ENCODE results near the gene ZNF324. TPM values are rescaled to one million over a fixed set of nuclear protein-coding genes. Genes with fewer than 3 reads are reported as not detected.
A peak's percentile ranks its signal among the peaks of the same experiment; 100 is the strongest.
"Not testable (repeated sequence)": the region's sequence is repeated elsewhere in the genome, so short reads cannot be mapped to it uniquely, and the experiment has no call there.

ZNF324 gene
- total RNA-seq, 1 experiment from 2014 or later = 15.7 TPM

DNA sequence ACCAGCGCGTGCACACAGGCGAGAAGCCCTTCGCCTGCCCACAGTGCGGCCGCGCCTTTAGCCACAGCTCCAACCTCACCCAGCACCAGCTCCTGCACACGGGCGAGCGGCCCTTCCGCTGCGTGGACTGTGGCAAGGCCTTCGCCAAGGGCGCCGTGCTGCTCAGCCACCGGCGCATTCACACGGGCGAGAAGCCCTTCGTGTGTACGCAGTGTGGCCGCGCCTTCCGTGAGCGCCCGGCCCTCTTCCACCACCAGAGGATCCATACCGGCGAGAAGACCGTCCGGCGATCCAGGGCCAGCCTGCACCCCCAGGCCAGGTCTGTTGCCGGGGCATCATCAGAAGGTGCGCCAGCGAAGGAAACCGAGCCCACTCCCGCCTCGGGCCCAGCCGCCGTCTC is 4.9 kb downstream of the ZNF324 start:
- no peak for DNase-seq (ENCODE audit: low read depth)

- no peak for DNase-seq (ENCODE audit: low read depth)
Observed at GRCh38 chr19:58473775-58474174, 6.9 kb downstream of the ZNF324 start.

- peak; percentile 92 for DNase-seq (ENCODE audit: low read depth)
Observed at GRCh38 chr19:58474291-58474996, 7.6 kb downstream of the ZNF324 start.

DNA sequence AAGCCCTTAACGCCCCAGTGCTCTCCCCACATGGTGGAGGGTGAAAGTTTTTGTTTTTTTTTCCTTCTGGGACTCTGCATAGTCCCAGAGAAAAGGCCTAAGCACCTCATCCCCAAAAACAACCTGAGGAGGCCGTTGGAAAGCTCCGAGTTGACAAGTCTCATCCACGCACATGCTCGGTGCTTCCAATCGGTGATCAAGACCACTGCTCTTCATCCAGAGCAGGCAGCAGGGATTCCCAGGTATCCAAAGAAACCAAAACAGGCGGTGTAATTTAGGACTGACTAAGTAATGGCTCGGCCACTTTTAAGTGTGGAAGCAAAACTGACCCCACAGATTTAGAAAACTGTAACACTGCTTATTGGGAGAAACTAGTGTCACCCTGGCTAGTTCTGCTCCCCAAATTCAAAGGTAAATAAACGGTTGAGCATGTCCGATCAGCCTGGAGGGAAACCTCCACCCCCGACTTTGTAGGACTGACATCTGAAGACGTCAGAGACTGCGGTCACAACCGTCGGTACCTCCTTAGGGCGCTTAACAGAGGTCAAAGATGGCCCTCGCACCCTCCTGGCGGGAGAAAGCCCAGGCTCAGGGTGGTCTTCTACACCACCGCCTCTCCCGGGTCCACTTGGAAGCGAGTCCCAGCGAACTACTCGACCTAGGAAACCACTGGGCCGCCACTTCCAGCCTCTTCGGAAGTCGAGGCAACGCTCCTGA is 8.3 kb downstream of the ZNF324 start:
- no peak for DNase-seq (ENCODE audit: low read depth)

DNA sequence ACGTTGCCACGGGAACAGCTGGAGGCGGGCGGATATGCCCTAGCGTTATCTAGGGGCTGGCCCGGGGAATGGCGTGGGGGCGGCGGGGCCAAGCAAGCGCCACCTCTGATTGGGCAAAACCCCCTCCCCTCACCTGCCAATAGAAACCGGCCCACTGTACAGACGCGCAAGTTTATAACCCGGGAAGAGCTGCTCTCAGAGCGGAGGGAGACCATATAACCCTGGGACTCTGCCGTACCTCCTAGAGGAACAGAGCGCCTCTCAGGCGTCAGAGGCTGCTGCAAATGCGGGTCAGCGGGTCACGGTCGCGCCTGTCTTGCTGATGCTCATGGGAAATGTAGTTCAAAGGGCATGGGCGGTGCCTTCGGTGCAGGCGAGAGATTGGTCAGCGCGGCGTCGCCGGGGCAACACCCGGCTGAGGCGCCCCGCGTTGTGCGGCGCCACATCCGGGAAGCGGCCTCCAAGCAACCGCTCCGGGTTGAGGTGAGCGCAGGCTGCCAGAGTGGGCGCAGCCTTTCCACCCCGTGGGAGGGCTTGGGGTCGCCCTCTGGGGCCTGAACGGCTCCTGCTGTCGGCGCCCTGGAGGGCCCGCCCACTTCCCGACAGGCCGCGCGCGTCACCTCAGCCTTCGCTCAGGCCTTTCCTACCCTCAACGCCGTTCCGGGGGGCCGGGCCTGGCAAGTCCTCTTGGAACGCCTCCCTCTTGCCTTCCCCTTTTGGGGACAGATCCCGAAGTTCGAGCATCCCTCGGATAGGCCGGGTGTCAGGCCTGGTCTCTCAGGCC is 9.0 kb downstream of the ZNF324 start, which contains the start of gene ZNF446:
TSS of gene ZNF446 (plus strand) at position 639 of the 784 bp plus-strand sequence. CDS start 867 bp downstream, outside the sequence.
- DNase-seq (ENCODE audit: low read depth) = peak; percentile 97

DNA sequence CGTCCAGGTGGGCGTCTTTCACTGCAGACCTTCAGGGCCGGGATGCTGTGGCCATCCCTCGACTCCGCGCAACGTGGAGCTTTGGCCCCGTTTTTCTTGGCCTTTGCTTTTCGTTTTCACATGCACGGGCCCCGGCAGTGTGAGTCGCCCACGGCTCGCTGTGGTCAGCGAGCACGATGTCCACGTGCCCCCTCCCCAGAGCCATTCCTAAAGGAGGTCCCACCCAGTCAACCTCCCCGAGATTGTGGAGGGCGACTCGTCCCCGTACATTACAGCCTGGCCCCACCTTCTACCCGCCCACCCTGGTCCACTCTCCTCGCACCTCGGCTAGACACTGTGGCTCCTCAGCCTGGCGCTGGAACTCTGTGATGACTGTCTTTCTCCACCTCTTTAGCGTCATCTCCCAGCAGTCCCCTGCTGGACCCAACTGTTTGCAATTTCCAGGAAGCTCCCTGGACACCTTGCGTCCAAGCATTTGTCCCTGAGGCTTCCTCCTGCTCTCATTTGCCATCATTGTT is 9.7 kb downstream of the ZNF324 start:
- peak; percentile 12 for DNase-seq (ENCODE audit: low read depth)

- no peak for DNase-seq (ENCODE audit: low read depth)
Observed at GRCh38 chr19:58477130-58477529, 10.2 kb downstream of the ZNF324 start.

GRCh38 chr19:58477871-58478270 is 11.0 kb downstream of the ZNF324 start:
- no peak for DNase-seq (ENCODE audit: low read depth)

DNA sequence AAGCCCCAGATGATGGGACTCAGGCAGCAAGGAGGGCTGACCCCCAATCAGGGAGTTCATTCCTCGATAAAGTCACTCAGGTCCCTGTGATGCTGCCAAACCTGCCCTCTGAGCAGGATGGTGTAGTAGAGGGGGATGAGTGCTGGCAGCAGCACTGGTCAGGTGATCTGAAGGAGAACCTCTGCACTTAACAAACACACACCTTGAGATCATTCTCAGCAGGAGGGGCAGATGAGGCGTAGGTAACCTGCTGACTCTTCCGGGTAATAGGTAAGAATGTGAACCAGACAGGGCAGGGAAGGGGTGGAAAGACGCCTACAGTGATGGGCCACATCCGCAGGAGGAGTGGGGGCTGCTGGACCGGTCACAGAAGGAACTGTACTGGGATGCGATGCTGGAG is 12.4 kb downstream of the ZNF324 start:
- DNase-seq (ENCODE audit: low read depth) = no peak

GRCh38 chr19:58479736-58480480 is 13.0 kb downstream of the ZNF324 start:
- DNase-seq (ENCODE audit: low read depth) = no peak

DNA sequence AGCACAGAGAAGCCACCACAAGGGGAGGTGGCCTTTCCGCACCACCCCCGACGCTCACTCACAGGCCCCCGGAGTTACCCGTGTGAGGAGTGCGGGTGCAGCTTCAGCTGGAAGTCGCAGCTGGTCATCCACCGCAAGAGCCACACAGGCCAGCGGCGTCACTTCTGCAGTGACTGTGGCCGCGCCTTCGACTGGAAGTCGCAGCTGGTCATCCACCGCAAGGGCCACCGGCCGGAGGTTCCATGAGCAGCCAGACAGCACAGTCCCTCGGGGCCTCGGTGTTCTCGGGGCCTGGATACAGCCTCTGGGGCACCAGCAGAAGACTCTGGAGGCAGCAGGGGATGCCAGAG is 13.6 kb downstream of the ZNF324 start:
- DNase-seq (ENCODE audit: low read depth) = no peak

GRCh38 chr19:58480831-58481230 is 14.0 kb downstream of the ZNF324 start:
- DNase-seq (ENCODE audit: low read depth) = no peak

- no peak for DNase-seq (ENCODE audit: low read depth)
Observed at GRCh38 chr19:58482372-58482771, 15.5 kb downstream of the ZNF324 start.

DNA sequence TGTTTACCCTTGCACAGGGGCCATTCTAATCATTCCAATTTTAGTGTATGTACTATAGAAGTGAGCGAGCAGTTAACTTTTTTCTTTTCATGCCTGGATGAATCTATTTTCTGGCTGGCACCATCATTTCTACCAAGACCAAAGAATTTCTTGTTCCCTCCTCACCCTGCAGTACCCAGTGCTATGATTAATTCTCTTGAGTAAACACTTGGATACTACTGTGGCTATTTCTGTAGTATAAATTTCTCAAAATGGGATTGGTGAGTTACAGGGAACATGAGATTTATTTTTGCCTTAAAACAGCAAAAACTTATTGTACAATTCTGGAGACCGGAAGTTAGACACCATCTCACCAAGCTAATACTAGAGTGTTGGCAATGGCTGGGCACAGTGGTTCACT is 16.9 kb downstream of the ZNF324 start:
- DNase-seq (ENCODE audit: low read depth) = no peak

- not testable (repeated sequence) for DNase-seq (ENCODE audit: low read depth)
Observed at GRCh38 chr19:58484349-58484748, 17.5 kb downstream of the ZNF324 start.

GRCh38 chr19:58491393-58491792 is 24.5 kb downstream of the ZNF324 start:
- DNase-seq (ENCODE audit: low read depth) = no peak

DNA sequence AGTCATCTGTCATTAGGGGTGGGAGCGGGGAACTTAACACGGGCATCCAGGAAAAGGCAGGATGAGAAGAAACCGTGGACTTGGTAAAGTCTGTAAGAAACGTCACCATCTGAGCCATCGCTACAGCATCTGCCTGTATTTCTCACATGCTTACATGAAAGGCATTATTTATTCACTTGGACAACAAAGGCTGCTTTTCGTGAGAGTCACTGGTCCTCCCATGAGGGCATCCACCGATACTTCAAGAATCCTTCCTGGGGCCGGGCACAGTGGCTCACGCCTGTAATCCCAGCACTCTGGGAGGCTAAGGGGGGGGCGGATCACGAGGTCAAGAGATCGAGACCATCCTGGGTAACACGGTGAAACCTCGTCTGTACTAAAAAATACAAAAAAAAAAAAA is 25.4 kb downstream of the ZNF324 start:
- no peak for DNase-seq (ENCODE audit: low read depth)

- DNase-seq (ENCODE audit: low read depth) = no peak
Observed at GRCh38 chr19:58497634-58498170, 30.8 kb downstream of the ZNF324 start.

DNA sequence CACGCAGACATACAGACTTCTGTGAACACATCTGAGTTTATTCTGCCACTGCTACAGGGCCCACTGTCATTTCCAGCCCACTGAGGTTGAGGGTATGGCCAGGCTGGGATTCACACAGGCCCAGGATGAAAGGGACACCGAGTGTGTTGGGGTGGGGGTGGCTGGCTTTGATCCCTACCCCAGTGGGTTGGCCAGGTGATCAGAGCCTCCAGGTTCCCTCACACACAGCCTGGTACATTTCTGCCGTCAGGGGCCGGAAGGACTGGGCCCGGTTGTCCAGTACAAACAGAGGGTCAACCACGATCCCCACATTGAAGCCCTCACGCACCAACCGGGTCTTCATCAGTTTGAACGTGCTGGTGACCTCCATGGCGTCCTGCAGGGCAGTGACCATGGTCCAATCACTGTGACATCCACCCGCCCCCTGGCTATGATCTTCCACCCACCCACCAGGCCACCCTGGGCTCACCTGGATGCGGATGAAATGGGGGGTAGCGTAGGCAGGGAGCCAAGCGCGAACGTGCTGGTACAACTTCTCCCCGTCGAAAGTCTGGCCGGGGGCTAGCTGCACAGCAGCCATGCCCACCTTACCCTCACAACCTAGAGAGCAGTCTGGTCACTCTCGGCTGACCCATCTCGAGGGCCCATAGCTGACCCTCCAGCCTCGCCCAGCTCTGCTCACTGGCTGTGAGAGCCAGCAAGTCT is 31.6 kb downstream of the ZNF324 start:
- DNase-seq (ENCODE audit: low read depth) = no peak

DNA sequence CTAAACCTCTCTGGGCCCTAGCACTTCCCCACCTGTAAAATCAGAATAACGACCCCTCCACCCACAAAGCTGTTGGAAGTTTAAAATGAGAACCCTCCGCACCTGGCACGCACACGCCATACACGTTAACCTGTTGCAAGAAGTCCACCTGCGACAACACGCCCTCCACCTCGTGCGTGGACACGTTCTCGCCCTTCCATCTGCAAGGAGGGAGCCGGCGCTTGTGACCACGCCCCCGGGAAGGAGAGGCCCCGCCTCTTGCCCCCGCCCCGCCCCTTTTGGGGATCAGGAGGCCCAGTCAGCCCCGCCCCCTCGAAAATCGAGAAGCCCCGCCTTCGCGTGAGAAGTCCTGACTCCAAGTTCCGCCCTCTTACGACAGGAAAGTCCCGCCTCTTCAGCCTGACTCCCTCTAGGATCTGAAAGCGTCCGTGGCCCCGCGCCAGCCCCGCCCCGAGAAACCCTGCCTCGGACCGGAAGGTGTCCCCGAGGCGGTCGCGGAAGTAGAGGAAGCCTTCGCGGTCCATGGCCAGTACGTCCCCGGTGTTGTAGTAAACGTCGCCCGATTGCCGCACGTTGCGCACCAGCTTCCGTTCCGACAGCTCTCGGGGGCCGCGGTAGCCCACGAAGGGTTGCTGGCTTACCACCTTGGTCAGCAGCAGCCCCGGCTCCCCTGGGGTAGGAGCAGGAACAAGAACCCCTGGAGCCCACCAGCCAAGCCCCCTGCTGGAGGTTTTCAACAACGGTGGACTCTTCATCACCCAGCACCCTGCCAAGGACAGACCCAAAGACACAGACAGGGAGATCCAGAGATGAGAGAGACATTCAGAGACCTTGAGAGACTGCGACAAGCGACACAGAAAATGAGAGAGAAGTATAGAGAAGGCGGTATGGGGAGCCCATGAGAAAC is 32.4 kb downstream of the ZNF324 start:
- DNase-seq (ENCODE audit: low read depth) = peak; percentile 99
